NCI-H69 (cell line): ENCODE measurements around the gene JTB.

ENCODE experiments used
- DNase-seq: peaks from one replicate; lab custom pipeline; 2025; lab: John Stamatoyannopoulos, UW

JTB gene

GRCh38 chr1:153954826-153955225 lies 22.6 kb downstream of the JTB start:
- no peak for DNase-seq

DNA sequence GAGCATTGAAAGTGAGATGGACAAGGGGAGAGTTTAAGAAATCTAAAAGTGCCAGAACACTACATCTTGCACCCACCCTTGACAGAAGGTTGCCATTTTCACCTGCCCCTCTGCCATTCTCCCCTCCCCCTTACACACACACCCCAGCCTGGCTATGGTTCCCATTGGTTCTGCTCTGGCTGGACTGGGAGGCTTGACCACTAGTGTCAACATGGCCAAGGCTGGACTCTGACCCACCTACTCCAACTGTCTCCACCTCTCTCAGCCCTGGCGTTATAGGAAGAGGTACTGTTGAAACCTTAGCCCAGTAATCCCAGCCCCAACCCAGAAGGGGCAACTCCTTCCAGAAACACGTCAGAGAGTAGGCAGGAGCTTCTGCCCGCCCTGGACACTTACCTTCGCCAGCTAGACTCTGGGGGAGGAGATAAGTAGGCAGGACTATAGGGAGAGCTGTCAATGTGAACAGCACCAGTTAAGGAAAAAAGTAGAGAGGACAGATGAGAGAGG lies 23.6 kb downstream of the JTB start:
- DNase-seq, result no peak

- DNase-seq, result no peak
Observed at GRCh38 chr1:153951801-153952200, 25.7 kb downstream of the JTB start.

- DNase-seq, result no peak
Observed at GRCh38 chr1:153951183-153951582, 26.3 kb downstream of the JTB start.

DNA sequence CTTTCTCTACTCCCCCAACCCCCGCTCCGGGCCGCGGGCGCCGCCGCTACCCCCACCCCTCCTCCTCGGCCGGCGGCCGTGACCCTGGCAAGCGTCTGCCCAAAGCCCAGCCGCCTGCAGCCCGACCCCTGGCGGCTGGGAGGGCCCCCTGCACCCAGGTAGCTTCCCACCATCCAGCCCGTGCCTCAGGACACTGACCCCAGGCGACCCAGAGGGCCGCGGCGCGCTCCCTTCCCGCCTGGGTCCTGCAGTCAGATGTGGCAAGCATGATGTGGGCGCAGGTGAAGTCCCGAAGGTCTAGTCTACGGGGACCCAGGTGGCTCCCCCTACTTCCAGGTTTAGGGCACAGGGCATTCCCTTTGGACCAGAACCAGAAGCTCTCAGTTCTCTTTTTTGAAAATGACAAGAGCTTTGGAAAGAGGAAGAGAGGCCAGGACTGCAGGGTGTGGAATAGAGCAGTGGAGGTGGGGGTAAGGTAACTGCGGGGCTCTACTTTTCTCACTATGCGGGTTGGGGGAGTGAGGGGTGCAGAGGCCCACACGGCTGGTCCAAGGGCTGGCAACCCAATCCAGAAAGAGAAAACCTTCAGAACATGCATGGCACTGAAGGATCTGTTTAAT lies 30.7 kb downstream of the JTB start, which contains the start of gene DENND4B:
TSS of gene DENND4B (minus strand) at position 97 of the 620 bp plus-strand sequence. CDS start 2,344 bp downstream, outside the sequence.
- peak; percentile 91 for DNase-seq

DNA sequence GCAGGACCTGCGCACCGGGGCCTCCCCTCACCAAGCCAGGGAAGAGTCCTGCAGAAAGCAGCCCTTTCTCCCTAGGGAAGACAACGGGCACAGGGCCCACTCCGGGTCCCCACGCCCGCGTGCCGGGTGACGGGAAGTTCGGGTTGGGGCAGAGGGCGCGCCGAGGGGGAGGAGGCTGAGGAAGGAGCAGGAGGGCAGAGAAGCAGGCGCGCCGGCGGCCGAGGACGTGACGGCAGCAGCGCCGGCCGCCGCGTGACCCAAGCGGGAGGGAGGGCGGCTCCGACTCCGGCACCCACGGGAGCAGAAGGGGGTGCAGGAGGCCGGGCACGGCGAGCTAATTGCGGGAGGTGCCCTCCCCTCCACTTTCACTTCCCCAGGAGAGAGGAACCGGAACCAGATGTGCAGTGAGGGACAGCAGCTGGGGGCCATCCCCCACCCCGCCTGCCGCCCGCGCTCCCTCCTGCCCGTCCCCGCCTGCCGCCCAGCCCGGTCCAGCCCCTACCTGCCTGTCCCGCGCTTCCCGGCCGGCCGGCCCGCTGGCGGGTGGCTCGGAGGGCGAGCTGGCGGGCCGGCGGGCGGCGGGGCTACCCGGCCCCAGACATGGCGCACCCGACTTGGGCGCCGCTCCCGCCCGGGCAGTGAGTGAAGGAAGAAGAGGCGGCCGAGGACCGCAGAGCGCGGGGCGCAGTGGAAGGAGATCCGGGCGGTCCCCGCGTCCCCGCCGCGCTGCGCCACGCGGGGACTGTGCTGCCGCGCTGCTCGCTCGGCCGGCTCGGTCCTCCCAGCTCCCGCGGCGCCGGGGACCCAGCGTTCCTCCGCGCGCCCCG lies 31.5 kb downstream of the JTB start:
- DNase-seq, result peak; percentile 80

DNA sequence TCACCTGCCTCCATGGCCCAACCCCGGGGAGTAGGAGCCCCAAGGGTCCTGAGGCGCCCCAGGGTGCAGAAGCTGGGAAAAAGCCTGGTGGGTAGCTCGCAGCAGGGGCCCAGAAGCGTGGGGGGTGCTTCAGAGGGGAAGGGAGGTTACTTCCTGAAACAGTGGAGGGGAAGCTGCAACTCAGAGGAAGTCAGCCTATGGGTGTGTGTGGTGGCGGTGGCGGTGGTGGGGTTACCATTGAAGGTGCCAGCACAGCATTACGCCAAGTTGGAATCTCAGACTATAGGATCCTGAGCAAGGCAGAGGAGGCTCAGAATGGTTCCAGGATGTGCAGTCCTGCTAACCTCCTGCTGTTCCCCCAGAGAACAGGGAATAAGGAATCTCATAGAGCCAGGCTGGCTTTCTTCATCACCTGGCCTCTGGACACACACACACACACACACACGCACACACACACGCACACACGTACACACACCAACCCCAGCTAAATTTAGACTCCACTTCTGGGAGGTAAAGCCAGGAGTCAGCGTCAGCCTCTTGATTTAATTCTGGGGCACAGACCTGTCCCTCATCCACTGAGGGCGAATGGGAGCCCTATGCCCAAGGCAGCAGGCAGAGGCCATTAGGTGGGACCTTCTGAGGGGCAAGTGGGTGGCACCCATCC lies 32.2 kb downstream of the JTB start:
- DNase-seq, result peak; percentile 57

DNA sequence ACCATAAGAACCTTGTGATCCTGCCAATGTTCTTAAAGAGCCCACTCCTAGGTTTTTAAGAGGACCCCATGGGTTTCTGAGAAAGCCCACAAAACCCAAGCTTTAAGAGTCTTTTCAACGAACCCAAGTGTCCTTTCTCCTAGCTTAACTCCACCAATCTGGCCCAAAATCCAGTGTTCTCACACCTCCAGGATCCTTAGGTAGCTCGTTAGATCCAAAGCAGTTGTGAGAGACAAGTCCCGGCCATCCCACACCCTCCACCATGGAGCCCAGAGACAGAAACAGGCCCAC lies 32.7 kb downstream of the JTB start:
- DNase-seq, result no peak

GRCh38 chr1:153944005-153944826 lies 33.3 kb downstream of the JTB start:
- no peak for DNase-seq

DNA sequence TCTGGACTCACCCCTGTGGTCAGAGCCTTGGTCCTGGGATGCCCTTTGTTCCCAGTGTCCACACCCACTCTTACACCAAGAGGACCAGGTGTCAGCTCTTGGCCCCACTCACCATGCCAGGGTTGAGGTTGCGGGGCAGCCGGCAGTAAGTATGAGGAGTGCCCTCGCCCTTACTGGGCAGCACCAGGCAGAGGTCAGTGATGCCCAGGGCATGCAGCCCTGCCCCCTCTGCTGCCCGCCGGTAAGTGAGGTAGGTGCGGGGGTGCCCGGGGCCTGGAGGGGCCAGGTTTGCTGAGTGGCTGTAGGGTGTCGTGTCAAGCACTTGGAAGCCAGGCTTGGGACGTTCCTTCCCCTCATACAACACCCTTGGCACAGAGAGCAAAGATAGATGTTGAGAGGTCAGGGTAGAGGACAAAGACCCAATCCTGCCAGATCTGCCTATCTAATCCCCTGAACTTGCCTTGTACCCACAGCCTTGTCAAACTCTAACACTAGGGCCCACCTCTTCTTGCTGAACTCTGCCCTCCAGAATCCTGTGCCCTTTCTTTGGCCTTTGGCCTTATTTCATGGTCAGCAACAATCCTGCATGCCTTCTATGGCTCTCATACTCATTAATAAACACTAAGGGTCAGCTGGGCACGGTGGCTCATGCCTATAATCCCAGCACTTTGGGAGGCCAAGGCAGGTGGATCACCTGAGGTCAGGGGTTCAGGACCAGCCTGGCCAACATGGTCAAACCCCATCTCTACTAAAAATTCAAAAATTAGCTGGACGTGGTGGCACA lies 34.5 kb downstream of the JTB start:
- no peak for DNase-seq

- no peak for DNase-seq
Observed at GRCh38 chr1:153941826-153942725, 35.4 kb downstream of the JTB start.

- no peak for DNase-seq
Observed at GRCh38 chr1:153940756-153941155, 36.7 kb downstream of the JTB start.

DNA sequence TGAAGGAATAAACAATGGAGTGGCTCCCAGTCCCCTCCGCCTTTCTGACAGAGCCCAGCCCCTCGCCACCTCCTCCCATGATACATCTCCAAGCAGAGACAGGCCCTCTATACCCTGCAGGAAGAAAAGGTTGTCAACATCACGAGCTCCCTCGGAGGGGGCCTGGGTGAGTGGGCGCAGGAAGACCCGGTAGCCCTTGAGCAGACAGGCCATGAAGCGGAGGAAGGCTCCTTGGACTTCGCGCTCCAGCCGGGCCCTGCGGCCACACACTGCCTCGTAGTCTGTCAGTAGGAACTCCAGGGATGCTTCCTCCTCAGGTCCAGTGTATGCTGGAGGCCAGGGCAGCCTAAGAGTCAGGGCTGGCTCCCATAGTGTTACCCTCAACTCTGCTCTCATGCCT lies 38.0 kb downstream of the JTB start:
- no peak for DNase-seq

DNA sequence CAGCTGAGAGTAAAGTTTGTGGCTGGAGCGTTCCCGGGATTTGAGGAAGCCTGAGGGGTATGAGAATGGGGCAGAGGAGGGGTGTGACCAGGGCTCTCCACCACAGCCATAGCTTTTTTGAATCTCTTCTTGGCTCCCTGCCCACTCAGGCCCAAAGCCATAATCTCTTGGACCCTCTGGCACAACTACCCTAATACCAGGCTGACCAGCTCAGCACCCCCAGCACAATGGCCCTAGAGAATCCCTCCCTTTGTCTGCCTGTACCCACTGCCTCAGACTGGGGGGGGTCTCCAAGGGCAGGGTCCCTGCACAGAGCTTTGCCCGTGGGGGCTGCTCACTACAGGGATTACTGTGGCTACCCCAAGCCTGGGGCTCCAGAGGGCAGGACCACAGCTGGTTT lies 38.5 kb downstream of the JTB start:
- DNase-seq, result no peak

- DNase-seq, result no peak
Observed at GRCh38 chr1:153937331-153937730, 40.1 kb downstream of the JTB start.

DNA sequence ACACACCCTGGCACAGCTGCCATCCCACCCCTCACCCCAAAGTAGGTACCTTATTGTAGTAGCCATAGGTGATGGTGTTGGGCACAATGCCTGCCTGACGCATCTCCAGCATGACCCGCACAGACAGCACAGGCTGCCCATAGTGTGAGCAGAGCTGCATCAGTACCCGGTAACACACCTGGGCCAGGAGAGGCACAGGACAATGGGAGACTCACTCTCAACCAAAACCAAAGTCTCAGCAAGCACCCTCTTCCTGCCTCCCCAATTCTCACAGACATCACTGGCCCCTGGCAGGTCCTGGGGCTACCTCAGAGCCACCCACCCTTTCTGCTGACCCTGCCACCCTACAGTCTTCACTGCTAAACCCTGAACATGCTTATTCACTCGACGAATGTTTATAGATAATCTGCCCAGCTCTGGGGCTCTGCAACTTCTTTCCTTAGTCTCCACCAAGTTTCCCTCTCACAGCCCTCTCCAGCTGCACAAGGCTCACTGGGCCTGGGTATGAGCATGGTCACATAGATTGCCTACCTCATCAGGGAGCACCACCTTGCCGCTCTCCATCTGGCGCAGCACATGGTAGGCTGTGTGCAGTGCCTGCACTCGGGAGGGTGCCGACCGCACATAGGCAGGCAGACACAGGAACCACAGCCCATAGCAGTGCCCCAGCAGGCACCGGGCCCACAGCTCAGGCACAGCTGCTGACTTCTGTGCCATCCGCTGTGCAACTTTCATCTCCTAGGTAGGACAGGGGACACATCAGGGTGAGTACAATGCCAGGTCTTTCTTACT lies 41.3 kb downstream of the JTB start:
- no peak for DNase-seq

GRCh38 chr1:153934746-153935145 lies 42.7 kb downstream of the JTB start:
- no peak for DNase-seq

- DNase-seq, result no peak
Observed at GRCh38 chr1:153933955-153934354, 43.5 kb downstream of the JTB start.

DNA sequence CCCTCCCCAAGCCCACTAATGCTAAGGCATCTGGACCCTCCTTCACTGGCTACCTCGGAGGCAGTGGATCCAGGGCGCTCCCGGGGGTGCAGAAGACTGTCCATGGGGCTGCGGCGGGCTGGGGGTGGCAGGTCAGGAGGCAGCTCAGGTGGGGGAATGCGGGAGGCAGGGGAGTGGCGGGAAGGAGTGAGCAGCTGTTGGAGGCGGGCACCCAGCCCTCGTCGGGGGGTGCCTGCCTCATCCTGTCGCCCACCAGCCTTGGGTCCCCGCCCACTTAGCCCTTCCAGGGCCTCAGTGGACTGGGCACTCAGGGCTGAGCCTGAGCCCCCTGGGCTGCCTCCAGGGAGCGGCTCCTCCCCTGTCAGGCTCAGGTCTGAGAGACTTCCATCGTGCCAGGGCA lies 44.0 kb downstream of the JTB start:
- no peak for DNase-seq
